GM23338 (cell line): ENCODE measurements around the gene HAUS8.

Experiments used
- CREB1 ChIP-seq: fragments of 250-450 bp; sonication (Bioruptor Pico); IDR thresholded peaks from 2 replicates; pipeline ENCODE4 v1.5.0; 2020; ENCODE audit warnings: low read depth, mild to moderate bottlenecking, moderate library complexity
- EZH2 ChIP-seq: fragments of 200-600 bp; sonication (generic); IDR thresholded peaks from one replicate; pipeline ENCODE4 v1.8.0; 2017; ENCODE audit warnings: antibody characterized with exemption, mild to moderate bottlenecking, low read depth; ENCODE audit not compliant: unreplicated experiment
- EZH2phosphoT487 ChIP-seq: fragments of 200-600 bp; sonication (generic); IDR thresholded peaks from one replicate; pipeline ENCODE4 v1.8.1; 2018; ENCODE audit warnings: antibody characterized with exemption; ENCODE audit not compliant: unreplicated experiment
- JUNB ChIP-seq: IDR thresholded peaks from one replicate; pipeline ENCODE4 v1.6.1; 2016; ENCODE audit warnings: antibody characterized with exemption; ENCODE audit not compliant: unreplicated experiment
- NANOG ChIP-seq: IDR thresholded peaks from 2 replicates; pipeline ENCODE4 v1.6.1; 2016; ENCODE audit warnings: antibody characterized with exemption, borderline replicate concordance
- POLR2AphosphoS5 ChIP-seq: IDR thresholded peaks from 2 replicates; pipeline ENCODE4 v1.6.1; 2016; ENCODE audit warnings: antibody characterized with exemption, low read depth
- STAT1 ChIP-seq: IDR thresholded peaks from one replicate; pipeline ENCODE4 v1.6.1; 2016; ENCODE audit warnings: antibody characterized with exemption; ENCODE audit not compliant: unreplicated experiment
- ZNF331 ChIP-seq: fragments of 250-450 bp; sonication (Bioruptor Pico); IDR thresholded peaks from 2 replicates; pipeline ENCODE4 v1.5.0; 2020; ENCODE audit warnings: low read depth, mild to moderate bottlenecking, moderate library complexity
- TF ChIP-seq, protein P1 (sequence below), 2 experiments: fragments of 200-600 bp in 1 of 2; sonication (generic) in 1 of 2; conservative IDR thresholded peaks; 2 replicates each; pipeline versions ENCODE4 v1.5.1 to v1.6.1; 2016 to 2017; ENCODE audit warnings: antibody characterized with exemption in 2 of 2, low read depth in 2 of 2, mild to moderate bottlenecking in 2 of 2, moderate library complexity in 1 of 2
- TF ChIP-seq, protein P2 (sequence below): IDR thresholded peaks from one replicate; pipeline ENCODE4 v1.6.1; 2018; ENCODE audit warnings: antibody characterized with exemption; ENCODE audit not compliant: unreplicated experiment
- TF ChIP-seq, protein P3 (sequence below): fragments of 250-450 bp; sonication (Bioruptor Pico); IDR thresholded peaks from 2 replicates; pipeline ENCODE4 v1.5.0; 2020; ENCODE audit warnings: mild to moderate bottlenecking, moderate library complexity

DNA sequence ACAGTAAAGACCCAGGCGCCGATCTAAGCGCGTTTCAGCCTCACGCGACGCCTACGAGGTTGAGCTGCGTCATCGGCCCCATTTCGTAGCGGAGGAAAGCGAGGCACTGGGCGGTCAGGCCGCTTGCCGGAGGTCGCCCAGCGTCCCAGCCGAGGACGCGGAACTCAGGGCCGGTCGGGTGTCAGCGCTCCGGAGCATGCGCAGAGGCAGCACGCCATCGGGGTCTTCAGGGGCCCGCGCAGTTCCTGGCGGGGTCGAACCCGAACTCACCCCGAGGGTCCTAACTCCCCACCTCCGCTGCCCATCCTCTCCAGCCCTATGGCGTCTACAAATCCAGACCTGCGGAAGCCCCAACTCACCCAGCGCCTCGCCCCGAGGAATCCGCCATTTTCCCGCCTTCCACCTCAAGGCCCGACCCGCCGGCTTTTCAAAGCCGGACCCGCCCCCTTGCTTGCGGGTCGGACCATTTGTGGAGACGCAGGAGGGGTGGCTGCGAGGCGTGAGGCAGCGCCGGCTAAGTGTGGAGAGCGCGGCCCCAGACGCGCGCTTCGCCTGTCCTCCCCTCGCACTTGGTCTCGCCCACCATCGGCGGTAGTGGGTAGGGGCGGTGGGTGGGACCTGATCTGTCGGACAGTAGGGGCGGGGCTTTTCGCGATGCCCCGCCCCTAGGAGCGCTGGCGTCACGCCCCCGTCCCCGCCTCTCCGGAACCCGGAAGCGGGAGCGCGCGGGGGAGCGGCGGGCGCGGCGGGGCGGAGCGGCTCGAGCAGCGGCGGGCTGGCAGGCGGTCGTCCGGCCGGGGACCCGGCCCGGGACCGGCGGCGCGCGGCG, at the start of gene HAUS8, which contains the start of gene MYO9B:
- TF ChIP-seq NANOG = no peak
- TF ChIP-seq, protein P1, sequence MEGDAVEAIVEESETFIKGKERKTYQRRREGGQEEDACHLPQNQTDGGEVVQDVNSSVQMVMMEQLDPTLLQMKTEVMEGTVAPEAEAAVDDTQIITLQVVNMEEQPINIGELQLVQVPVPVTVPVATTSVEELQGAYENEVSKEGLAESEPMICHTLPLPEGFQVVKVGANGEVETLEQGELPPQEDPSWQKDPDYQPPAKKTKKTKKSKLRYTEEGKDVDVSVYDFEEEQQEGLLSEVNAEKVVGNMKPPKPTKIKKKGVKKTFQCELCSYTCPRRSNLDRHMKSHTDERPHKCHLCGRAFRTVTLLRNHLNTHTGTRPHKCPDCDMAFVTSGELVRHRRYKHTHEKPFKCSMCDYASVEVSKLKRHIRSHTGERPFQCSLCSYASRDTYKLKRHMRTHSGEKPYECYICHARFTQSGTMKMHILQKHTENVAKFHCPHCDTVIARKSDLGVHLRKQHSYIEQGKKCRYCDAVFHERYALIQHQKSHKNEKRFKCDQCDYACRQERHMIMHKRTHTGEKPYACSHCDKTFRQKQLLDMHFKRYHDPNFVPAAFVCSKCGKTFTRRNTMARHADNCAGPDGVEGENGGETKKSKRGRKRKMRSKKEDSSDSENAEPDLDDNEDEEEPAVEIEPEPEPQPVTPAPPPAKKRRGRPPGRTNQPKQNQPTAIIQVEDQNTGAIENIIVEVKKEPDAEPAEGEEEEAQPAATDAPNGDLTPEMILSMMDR (conservative IDR thresholded peaks at IDR 0.05; ENCODE audit: low read depth in 2 of 2) = no peak
- peak; percentile 80 for TF ChIP-seq POLR2AphosphoS5
- TF ChIP-seq EZH2phosphoT487 = no peak
- TF ChIP-seq ZNF331 (CRISPR knock-in tag) = no peak
- TF ChIP-seq JUNB = no peak
- TF ChIP-seq EZH2 = no peak
- TF ChIP-seq, protein P2, sequence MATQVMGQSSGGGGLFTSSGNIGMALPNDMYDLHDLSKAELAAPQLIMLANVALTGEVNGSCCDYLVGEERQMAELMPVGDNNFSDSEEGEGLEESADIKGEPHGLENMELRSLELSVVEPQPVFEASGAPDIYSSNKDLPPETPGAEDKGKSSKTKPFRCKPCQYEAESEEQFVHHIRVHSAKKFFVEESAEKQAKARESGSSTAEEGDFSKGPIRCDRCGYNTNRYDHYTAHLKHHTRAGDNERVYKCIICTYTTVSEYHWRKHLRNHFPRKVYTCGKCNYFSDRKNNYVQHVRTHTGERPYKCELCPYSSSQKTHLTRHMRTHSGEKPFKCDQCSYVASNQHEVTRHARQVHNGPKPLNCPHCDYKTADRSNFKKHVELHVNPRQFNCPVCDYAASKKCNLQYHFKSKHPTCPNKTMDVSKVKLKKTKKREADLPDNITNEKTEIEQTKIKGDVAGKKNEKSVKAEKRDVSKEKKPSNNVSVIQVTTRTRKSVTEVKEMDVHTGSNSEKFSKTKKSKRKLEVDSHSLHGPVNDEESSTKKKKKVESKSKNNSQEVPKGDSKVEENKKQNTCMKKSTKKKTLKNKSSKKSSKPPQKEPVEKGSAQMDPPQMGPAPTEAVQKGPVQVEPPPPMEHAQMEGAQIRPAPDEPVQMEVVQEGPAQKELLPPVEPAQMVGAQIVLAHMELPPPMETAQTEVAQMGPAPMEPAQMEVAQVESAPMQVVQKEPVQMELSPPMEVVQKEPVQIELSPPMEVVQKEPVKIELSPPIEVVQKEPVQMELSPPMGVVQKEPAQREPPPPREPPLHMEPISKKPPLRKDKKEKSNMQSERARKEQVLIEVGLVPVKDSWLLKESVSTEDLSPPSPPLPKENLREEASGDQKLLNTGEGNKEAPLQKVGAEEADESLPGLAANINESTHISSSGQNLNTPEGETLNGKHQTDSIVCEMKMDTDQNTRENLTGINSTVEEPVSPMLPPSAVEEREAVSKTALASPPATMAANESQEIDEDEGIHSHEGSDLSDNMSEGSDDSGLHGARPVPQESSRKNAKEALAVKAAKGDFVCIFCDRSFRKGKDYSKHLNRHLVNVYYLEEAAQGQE = no peak
- TF ChIP-seq CREB1 (CRISPR knock-in tag) = peak; percentile 82
- TF ChIP-seq, protein P3, sequence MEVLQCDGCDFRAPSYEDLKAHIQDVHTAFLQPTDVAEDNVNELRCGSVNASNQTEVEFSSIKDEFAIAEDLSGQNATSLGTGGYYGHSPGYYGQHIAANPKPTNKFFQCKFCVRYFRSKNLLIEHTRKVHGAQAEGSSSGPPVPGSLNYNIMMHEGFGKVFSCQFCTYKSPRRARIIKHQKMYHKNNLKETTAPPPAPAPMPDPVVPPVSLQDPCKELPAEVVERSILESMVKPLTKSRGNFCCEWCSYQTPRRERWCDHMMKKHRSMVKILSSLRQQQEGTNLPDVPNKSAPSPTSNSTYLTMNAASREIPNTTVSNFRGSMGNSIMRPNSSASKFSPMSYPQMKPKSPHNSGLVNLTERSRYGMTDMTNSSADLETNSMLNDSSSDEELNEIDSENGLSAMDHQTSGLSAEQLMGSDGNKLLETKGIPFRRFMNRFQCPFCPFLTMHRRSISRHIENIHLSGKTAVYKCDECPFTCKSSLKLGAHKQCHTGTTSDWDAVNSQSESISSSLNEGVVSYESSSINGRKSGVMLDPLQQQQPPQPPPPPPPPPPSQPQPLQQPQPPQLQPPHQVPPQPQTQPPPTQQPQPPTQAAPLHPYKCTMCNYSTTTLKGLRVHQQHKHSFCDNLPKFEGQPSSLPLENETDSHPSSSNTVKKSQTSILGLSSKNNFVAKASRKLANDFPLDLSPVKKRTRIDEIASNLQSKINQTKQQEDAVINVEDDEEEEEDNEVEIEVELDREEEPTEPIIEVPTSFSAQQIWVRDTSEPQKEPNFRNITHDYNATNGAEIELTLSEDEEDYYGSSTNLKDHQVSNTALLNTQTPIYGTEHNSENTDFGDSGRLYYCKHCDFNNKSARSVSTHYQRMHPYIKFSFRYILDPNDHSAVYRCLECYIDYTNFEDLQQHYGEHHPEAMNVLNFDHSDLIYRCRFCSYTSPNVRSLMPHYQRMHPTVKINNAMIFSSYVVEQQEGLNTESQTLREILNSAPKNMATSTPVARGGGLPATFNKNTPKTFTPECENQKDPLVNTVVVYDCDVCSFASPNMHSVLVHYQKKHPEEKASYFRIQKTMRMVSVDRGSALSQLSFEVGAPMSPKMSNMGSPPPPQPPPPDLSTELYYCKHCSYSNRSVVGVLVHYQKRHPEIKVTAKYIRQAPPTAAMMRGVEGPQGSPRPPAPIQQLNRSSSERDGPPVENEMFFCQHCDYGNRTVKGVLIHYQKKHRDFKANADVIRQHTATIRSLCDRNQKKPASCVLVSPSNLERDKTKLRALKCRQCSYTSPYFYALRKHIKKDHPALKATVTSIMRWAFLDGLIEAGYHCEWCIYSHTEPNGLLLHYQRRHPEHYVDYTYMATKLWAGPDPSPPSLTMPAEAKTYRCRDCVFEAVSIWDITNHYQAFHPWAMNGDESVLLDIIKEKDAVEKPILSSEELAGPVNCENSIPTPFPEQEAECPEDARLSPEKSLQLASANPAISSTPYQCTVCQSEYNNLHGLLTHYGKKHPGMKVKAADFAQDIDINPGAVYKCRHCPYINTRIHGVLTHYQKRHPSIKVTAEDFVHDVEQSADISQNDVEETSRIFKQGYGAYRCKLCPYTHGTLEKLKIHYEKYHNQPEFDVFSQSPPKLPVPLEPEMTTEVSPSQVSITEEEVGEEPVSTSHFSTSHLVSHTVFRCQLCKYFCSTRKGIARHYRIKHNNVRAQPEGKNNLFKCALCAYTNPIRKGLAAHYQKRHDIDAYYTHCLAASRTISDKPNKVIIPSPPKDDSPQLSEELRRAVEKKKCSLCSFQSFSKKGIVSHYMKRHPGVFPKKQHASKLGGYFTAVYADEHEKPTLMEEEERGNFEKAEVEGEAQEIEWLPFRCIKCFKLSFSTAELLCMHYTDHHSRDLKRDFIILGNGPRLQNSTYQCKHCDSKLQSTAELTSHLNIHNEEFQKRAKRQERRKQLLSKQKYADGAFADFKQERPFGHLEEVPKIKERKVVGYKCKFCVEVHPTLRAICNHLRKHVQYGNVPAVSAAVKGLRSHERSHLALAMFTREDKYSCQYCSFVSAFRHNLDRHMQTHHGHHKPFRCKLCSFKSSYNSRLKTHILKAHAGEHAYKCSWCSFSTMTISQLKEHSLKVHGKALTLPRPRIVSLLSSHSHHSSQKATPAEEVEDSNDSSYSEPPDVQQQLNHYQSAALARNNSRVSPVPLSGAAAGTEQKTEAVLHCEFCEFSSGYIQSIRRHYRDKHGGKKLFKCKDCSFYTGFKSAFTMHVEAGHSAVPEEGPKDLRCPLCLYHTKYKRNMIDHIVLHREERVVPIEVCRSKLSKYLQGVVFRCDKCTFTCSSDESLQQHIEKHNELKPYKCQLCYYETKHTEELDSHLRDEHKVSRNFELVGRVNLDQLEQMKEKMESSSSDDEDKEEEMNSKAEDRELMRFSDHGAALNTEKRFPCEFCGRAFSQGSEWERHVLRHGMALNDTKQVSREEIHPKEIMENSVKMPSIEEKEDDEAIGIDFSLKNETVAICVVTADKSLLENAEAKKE (CRISPR knock-in tag) = no peak
- TF ChIP-seq STAT1 = no peak
